ENCODE data around the gene NPHP1. TPM values are rescaled to one million over a fixed set of nuclear protein-coding genes. Genes with fewer than 3 reads are reported as not detected.

NPHP1 gene
- total and polyA plus RNA-seq, 2 donors (not counting 3 experiments of a cell fraction or from before 2014, with no cell fraction given): 2.3 to 5.9 TPM

GRCh38 chr2:110166266-110166665 is 38.5 kb downstream of the NPHP1 start:
- no peak overlapping the region for H3K9ac ChIP-seq (replicated peaks; ENCODE audit: extremely low read depth, insufficient read depth, low read length)
- ChIA-PET CTCF (interaction anchor here (1.2 to 2.6 kb wide), 4 partner anchors 10 to 589 kb away, joined by 4 to 18 read pairs (median 12); partner anchors contain the start of gene MALL), POLR2A (no interaction called here)
- dilution Hi-C loops (cut with MboI; ENCODE audit: extremely low pct_ligation_motif_present, low sequenced_read_pairs) (no loop called here), intact Hi-C loops (cut with micrococcal nuclease) (loop anchor here (5.0 kb wide), 1 partner anchor 36 kb away; no protein-coding TSS in a partner anchor)
- FAIRE-seq: no peak
- no peaks in the 10 kb centered on the region for H3K9me1 ChIP-seq (replicated peaks; ENCODE audit: control insufficient read depth, extremely low read depth, insufficient read depth, low read length)
- H3K79me2 ChIP-seq (ENCODE audit: control insufficient read depth, insufficient read depth, low read length): no peaks in the 10 kb centered on the region
- no peak for DNase-seq (ENCODE audit: low read depth, low spot score)
- BruUV-seq (replicated peaks): no TSS peak
- peaks cover 10% of the 10 kb centered on the region for H3K4me1 ChIP-seq (ENCODE audit: control insufficient read depth, extremely low read depth, insufficient read depth, low read length)
- no peak overlapping the region for H2AFZ ChIP-seq (ENCODE audit: low read depth, low read length)
- TF ChIP-seq MYC (IDR thresholded peaks at IDR 0.05; ENCODE audit: low read depth, low read length) (no peak), MAX (IDR thresholded peaks at IDR 0.05; ENCODE audit: insufficient read depth, insufficient read length) (no peak), GATA2 (IDR thresholded peaks at IDR 0.05; ENCODE audit: insufficient read depth, insufficient read length, low read depth, low read length) (no peak), CTCF (IDR thresholded peaks at IDR 0.05; ENCODE audit: extremely low read depth in 1 of 2, insufficient read depth in 1 of 2, low read depth in 1 of 2, low read length in 2 of 2) (no peak), POLR2AphosphoS5 (IDR thresholded peaks at IDR 0.05; ENCODE audit: insufficient read depth, low read depth, low read length) (no peak), EZH2 (IDR thresholded peaks at IDR 0.05; ENCODE audit: borderline replicate concordance, low read depth, low read length, severe bottlenecking) (no peak), JUN (IDR thresholded peaks at IDR 0.05; ENCODE audit: borderline replicate concordance, insufficient read depth, insufficient read length, low read depth) (no peak), FOS (IDR thresholded peaks at IDR 0.05; ENCODE audit: borderline replicate concordance, insufficient read depth, low read length) (no peak), POLR2A (IDR thresholded peaks at IDR 0.05; ENCODE audit: low read depth, low read length) (no peak)
- no peaks in the 10 kb centered on the region for H3K9me3 ChIP-seq (replicated peaks; ENCODE audit: control insufficient read depth, insufficient read depth, low read length)
- no peaks in the 10 kb centered on the region for H3K36me3 ChIP-seq (ENCODE audit: control insufficient read depth in 2 of 2, extremely low read depth in 1 of 2, insufficient read depth in 2 of 2, low read length in 2 of 2)
- no peak overlapping the region for H3K27ac ChIP-seq (ENCODE audit: insufficient read depth, low read depth, low read length)
- H4K20me1 ChIP-seq (replicated peaks; ENCODE audit: control insufficient read depth, extremely low read depth, insufficient read depth, low read length): no peaks in the 10 kb centered on the region
- no peaks in the 10 kb centered on the region for H3K27me3 ChIP-seq (ENCODE audit: control insufficient read depth in 2 of 2, insufficient read depth in 2 of 2, low read length in 2 of 2)
- no peak overlapping the region for H3K4me2 ChIP-seq (ENCODE audit: insufficient read depth, low read length)
- no peak overlapping the region for H3K4me3 ChIP-seq (replicated peaks in 1 of 3; ENCODE audit: insufficient read depth in 1 of 3, low read depth in 1 of 3, low read length in 3 of 3)
